H9 (cell line): ENCODE data around the gene HAND2. TPM values are rescaled to one million over a fixed set of nuclear protein-coding genes. Genes with fewer than 3 reads are reported as not detected.

ENCODE experiments used
- DNase-seq: peaks from one replicate; pipeline ENCODE4 v3.0.0-alpha.2; 2017
- H2AFZ ChIP-seq: one replicate; pipeline ENCODE4 v1.6.1; 2013; ENCODE audit warnings: mild to moderate bottlenecking, low read length, control low read depth, moderate library complexity
- H2AK5ac ChIP-seq: 2 replicates; pipeline ENCODE4 v1.6.1; 2013; ENCODE audit warnings: low read length, control low read depth, mixed read lengths; ENCODE audit not compliant: insufficient read length
- H2BK120ac ChIP-seq: one replicate; pipeline ENCODE4 v1.6.1; 2013; ENCODE audit warnings: low read depth, mild to moderate bottlenecking, low read length, control low read depth, inconsistent platforms; ENCODE audit not compliant: poor library complexity, severe bottlenecking
- H2BK12ac ChIP-seq: 2 replicates; pipeline ENCODE4 v1.6.1; 2013; ENCODE audit warnings: low read length, control low read depth, mixed read lengths, low read depth; ENCODE audit not compliant: insufficient read length
- H2BK15ac ChIP-seq: 2 replicates; pipeline ENCODE4 v1.6.1; 2013; ENCODE audit warnings: low read depth, low read length, control low read depth
- H2BK20ac ChIP-seq: one replicate; pipeline ENCODE4 v1.6.1; 2013; ENCODE audit warnings: low read depth, mild to moderate bottlenecking, low read length, control low read depth, inconsistent platforms; ENCODE audit not compliant: poor library complexity, severe bottlenecking
- H2BK5ac ChIP-seq: 2 replicates; pipeline ENCODE4 v1.6.1; 2013; ENCODE audit warnings: low read length, control low read depth, mixed read lengths; ENCODE audit not compliant: insufficient read length
- H3K14ac ChIP-seq: 2 replicates; pipeline ENCODE4 v1.6.1; 2013; ENCODE audit warnings: low read length, control low read depth; ENCODE audit not compliant: insufficient read depth
- H3K18ac ChIP-seq: 2 replicates; pipeline ENCODE4 v1.6.1; 2013; ENCODE audit warnings: low read depth, mild to moderate bottlenecking, mixed read lengths, low read length, control low read depth; ENCODE audit not compliant: insufficient read length
- H3K23ac ChIP-seq: 2 replicates; pipeline ENCODE4 v1.6.1; 2013; ENCODE audit warnings: low read length, control low read depth, mixed read lengths, low read depth; ENCODE audit not compliant: insufficient read length
- H3K23me2 ChIP-seq: 2 replicates; pipeline ENCODE4 v1.6.1; 2013; ENCODE audit warnings: low read depth, mild to moderate bottlenecking, mixed read lengths, low read length, control low read depth; ENCODE audit not compliant: insufficient read length, poor library complexity, severe bottlenecking
- H3K27ac ChIP-seq: 2 replicates; pipeline ENCODE4 v1.5.1; 2013; ENCODE audit warnings: low read length, control low read depth, mixed read lengths, low read depth; ENCODE audit not compliant: insufficient read length
- H3K27me3 ChIP-seq: 2 replicates; pipeline ENCODE4 v1.6.1; 2013; ENCODE audit warnings: low read length, control low read depth, inconsistent platforms; ENCODE audit not compliant: insufficient read depth
- H3K4ac ChIP-seq: 2 replicates; pipeline ENCODE4 v1.6.1; 2013; ENCODE audit warnings: low read depth, mild to moderate bottlenecking, control low read depth, inconsistent platforms, low read length, moderate library complexity
- H3K4me1 ChIP-seq: 2 replicates; pipeline ENCODE4 v1.6.1; 2013; ENCODE audit warnings: low read length, control low read depth, inconsistent platforms; ENCODE audit not compliant: insufficient read depth
- H3K4me2 ChIP-seq: 2 replicates; pipeline ENCODE4 v1.6.1; 2013; ENCODE audit warnings: low read length, control low read depth, mixed read lengths; ENCODE audit not compliant: insufficient read length, insufficient read depth
- H3K56ac ChIP-seq: 2 replicates; pipeline ENCODE4 v1.6.1; 2013; ENCODE audit warnings: low read depth, mild to moderate bottlenecking, mixed read lengths, low read length, control low read depth; ENCODE audit not compliant: insufficient read length
- H3K79me1 ChIP-seq: 2 replicates; pipeline ENCODE4 v1.6.1; 2013; ENCODE audit warnings: low read depth, mild to moderate bottlenecking, moderate library complexity, low read length, control low read depth, inconsistent platforms; ENCODE audit not compliant: insufficient read depth, poor library complexity, severe bottlenecking
- H3K79me2 ChIP-seq: 2 replicates; pipeline ENCODE4 v1.6.1; 2013; ENCODE audit warnings: low read length, control low read depth, inconsistent platforms; ENCODE audit not compliant: insufficient read depth
- H3K9ac ChIP-seq: 2 replicates; pipeline ENCODE4 v1.6.1; 2013; ENCODE audit warnings: low read length, control low read depth, mixed read lengths; ENCODE audit not compliant: insufficient read length; ENCODE audit errors: extremely low read depth
- H3K9me3 ChIP-seq: one replicate; pipeline ENCODE4 v1.6.1; 2013; ENCODE audit warnings: low read depth, low read length, inconsistent platforms; ENCODE audit not compliant: control insufficient read depth
- H3T11ph ChIP-seq: one replicate; pipeline ENCODE4 v1.6.1; 2013; ENCODE audit warnings: mild to moderate bottlenecking, low read length, control low read depth, inconsistent platforms
- H4K20me1 ChIP-seq: one replicate; pipeline ENCODE4 v1.6.1; 2013; ENCODE audit not compliant: control insufficient read depth, insufficient read length, insufficient read depth
- H4K5ac ChIP-seq: 2 replicates; pipeline ENCODE4 v1.6.1; 2013; ENCODE audit warnings: low read depth, mild to moderate bottlenecking, mixed read lengths, low read length, control low read depth; ENCODE audit not compliant: insufficient read length
- H4K8ac ChIP-seq: replicated peaks from 2 replicates; pipeline ENCODE4 v1.6.1; 2013; ENCODE audit warnings: low read length, control low read depth, mixed read lengths, low read depth; ENCODE audit not compliant: insufficient read length
- H4K91ac ChIP-seq: 2 replicates; pipeline ENCODE4 v1.6.1; 2013; ENCODE audit warnings: low read depth, mild to moderate bottlenecking, moderate library complexity, mixed read lengths, low read length, control low read depth; ENCODE audit not compliant: insufficient read length
- H3K27ac Mint-ChIP-seq, 3 experiments: 2 replicates in 2 of 3; 3 replicates in 1 of 3; pipeline ENCODE4 v1.8.0; 2020 to 2021; ENCODE audit warnings: mixed read lengths in 3 of 3, mild to moderate bottlenecking in 1 of 3, moderate library complexity in 1 of 3
- H3K27me3 Mint-ChIP-seq: 2 replicates; pipeline ENCODE4 v1.8.0; 2021; ENCODE audit warnings: low read depth, mild to moderate bottlenecking, moderate library complexity, mixed read lengths
- H3K36me3 Mint-ChIP-seq, 3 experiments: 2 replicates in 2 of 3; 3 replicates in 1 of 3; pipeline ENCODE4 v1.8.0; 2020 to 2021; ENCODE audit warnings: low read depth in 3 of 3, mixed read lengths in 3 of 3; ENCODE audit not compliant: insufficient read depth in 1 of 3
- H3K4me1 Mint-ChIP-seq, 2 experiments: 2 replicates each; pipeline ENCODE4 v1.8.0; 2020; ENCODE audit warnings: mixed read lengths in 2 of 2
- H3K4me3 Mint-ChIP-seq, 2 experiments: 2 replicates in 1 of 2; 3 replicates in 1 of 2; pipeline ENCODE4 v1.8.0; 2020 to 2021; ENCODE audit warnings: mild to moderate bottlenecking in 2 of 2, mixed read lengths in 2 of 2, moderate library complexity in 1 of 2
- H3K9me3 Mint-ChIP-seq, 2 experiments: 2 replicates in 1 of 2; 3 replicates in 1 of 2; pipeline ENCODE4 v1.8.0; 2020; ENCODE audit warnings: mild to moderate bottlenecking in 2 of 2, mixed read lengths in 2 of 2, moderate library complexity in 1 of 2
- WGBS: extraction: QIAGEN DNeasy Blood & Tissue Kit; methylation state at CpG from one replicate; pipeline ENCODE4 v1.1.7; 2013; ENCODE audit warnings: missing lambda C conversion rate, low lambda C conversion rate, mixed read lengths; ENCODE audit not compliant: insufficient read length; ENCODE audit errors: extremely low coverage; 5-methylcytosine and 5-hydroxymethylcytosine counted together
- total RNA-seq: library from RNA; stranded (reverse); gene quantifications from 2 replicates; pipeline ENCODE4 v1.2.1, GENCODE V29; 2021
- TF ChIP-seq, protein P1 (sequence below): fragments of 200-600 bp; sonication (generic); conservative IDR thresholded peaks from 3 replicates; pipeline ENCODE4 v1.8.0; 2021; ENCODE audit warnings: antibody characterized with exemption, mild to moderate bottlenecking

Gene HAND2
- total RNA-seq, 1 experiment from 2014 or later, result not detected

DNA sequence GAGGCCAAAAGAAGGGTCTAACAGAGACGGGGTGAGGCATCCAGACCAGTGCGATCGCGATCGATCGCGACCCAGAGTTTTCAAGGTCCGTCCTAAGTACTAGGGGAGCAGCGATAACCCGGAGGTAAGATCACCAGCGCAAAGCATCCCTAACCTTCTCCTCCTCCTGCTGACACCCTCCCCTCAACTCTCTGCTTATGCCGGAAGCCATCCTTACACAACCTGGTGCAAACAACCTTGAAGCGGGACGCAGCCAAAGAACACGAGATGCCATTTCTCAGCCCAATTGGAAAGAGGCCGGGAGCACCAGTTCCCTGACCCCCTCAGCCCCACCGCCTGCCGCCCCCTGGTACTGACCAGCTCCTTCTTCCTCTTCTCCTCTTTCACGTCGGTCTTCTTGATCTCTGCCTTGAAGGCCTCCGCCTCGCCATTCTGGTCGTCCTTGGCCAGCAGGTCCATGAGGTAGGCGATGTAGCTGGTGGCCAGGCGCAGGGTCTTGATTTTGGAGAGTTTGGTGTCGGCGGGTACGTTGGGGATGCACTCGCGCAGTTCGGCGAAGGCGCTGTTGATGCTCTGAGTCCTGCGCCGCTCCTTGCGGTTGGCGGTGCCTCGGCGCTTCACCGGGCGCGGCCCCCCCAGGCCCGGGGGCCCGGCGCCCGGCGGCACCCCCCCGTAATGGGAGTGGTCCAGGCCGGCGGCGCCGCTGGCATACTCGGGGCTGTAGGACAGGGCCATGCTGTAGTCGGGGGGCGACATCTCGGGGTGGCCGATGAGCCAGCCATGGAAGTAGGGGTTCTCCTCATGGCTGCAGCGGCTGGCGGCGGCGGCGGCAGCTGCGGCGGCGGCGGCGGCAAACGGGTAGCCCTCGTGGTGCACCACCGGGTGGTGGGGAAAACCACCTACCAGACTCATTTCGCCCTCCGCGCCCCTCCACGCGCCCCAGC, 1.4 kb downstream of the HAND2 start:
- H3K36me3 Mint-ChIP-seq, result no peaks in the 10 kb centered on the region; a peak in 1 of 7 replicates
- Histone ChIP-seq H3K4me1 (no peaks in the 10 kb centered on the region), H2AFZ (no peak overlapping the region), H3K27ac (no peak overlapping the region), H2AK5ac (no peak overlapping the region), H3K14ac (no peak overlapping the region), H3K9ac (no peak overlapping the region), H4K8ac (no peak overlapping the region), H2BK20ac (no peak overlapping the region), H3K23me2 (peaks cover 4% of the 10 kb centered on the region), H3K27me3 (peaks cover 95% of the 10 kb centered on the region), H2BK15ac (no peak overlapping the region), H3K4me2 (peak overlapping the region; percentile 39), H3K79me2 (no peaks in the 10 kb centered on the region), H2BK12ac (no peak overlapping the region), H3K79me1 (no peaks in the 10 kb centered on the region), H2BK5ac (no peak overlapping the region), H3K56ac (no peak overlapping the region), H4K5ac (no peak overlapping the region), H4K91ac (no peak overlapping the region), H3K4ac (no peak overlapping the region), H3K18ac (no peak overlapping the region), H3K9me3 (no peaks in the 10 kb centered on the region), H4K20me1 (no peaks in the 10 kb centered on the region), H3T11ph (no peak overlapping the region), H3K23ac (no peak overlapping the region), H2BK120ac (no peak overlapping the region)
- TF ChIP-seq, protein P1, sequence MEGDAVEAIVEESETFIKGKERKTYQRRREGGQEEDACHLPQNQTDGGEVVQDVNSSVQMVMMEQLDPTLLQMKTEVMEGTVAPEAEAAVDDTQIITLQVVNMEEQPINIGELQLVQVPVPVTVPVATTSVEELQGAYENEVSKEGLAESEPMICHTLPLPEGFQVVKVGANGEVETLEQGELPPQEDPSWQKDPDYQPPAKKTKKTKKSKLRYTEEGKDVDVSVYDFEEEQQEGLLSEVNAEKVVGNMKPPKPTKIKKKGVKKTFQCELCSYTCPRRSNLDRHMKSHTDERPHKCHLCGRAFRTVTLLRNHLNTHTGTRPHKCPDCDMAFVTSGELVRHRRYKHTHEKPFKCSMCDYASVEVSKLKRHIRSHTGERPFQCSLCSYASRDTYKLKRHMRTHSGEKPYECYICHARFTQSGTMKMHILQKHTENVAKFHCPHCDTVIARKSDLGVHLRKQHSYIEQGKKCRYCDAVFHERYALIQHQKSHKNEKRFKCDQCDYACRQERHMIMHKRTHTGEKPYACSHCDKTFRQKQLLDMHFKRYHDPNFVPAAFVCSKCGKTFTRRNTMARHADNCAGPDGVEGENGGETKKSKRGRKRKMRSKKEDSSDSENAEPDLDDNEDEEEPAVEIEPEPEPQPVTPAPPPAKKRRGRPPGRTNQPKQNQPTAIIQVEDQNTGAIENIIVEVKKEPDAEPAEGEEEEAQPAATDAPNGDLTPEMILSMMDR, result no peak
- no peak overlapping the region for H3K27ac Mint-ChIP-seq
- peaks cover 4 to 22% of the 10 kb centered on the region in 2 experiments; a peak in 3 of 5 replicates for H3K9me3 Mint-ChIP-seq
- peaks cover 97% of the 10 kb centered on the region for H3K27me3 Mint-ChIP-seq
- WGBS, result no CpG with 5 or more reads among the region's 75 CpGs
- peak; percentile 65 for DNase-seq
- H3K4me1 Mint-ChIP-seq, result peaks cover 31 to 56% of the 10 kb centered on the region in 2 experiments
- peak overlapping the region; percentile 17 to 82; a peak in 4 of 5 replicates for H3K4me3 Mint-ChIP-seq
